ENCODE measurements around the gene AFF3.

Gene AFF3

DNA sequence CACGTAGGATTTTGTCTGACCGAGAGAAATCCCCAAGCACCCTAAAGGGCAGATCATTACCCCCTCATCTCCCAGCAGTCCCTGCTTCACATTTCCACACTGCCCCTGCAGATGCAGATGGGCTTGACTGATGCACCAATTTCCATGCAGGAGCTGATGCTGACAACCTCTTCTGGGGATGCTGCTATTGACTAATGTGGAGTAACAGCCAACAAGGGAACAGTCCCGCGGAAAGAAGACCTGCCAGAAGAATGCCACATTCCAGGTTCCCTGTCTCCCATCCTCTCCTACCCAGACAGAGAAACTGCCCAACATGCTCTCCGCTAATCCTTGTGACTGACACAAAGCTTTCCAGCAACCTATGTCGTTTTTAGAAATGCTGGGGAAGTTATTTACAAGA is 91.7 kb downstream of the AFF3 start:
- H3K36me3 ChIP-seq (ENCODE audit: control insufficient read depth, insufficient read depth, low read length) = no peaks in the 10 kb centered on the region
- H3K4me1 ChIP-seq (ENCODE audit: control insufficient read depth, insufficient read depth, low read length) = peaks cover 5% of the 10 kb centered on the region
- no peak overlapping the region for H3K27ac ChIP-seq (ENCODE audit: insufficient read depth, low read depth, low read length, poor library complexity, severe bottlenecking)
- no peaks in the 10 kb centered on the region for H3K27me3 ChIP-seq (ENCODE audit: control insufficient read depth, insufficient read depth, low read length, poor library complexity, severe bottlenecking)
- WGBS, 2 experiments = 85 to 88% methylated on average over 6 of the region's 6 CpGs
- H3K9me3 ChIP-seq (ENCODE audit: control insufficient read depth, low read length) = no peaks in the 10 kb centered on the region
- H3K4me3 ChIP-seq (ENCODE audit: insufficient read depth, low read depth, low read length) = no peak overlapping the region

DNA sequence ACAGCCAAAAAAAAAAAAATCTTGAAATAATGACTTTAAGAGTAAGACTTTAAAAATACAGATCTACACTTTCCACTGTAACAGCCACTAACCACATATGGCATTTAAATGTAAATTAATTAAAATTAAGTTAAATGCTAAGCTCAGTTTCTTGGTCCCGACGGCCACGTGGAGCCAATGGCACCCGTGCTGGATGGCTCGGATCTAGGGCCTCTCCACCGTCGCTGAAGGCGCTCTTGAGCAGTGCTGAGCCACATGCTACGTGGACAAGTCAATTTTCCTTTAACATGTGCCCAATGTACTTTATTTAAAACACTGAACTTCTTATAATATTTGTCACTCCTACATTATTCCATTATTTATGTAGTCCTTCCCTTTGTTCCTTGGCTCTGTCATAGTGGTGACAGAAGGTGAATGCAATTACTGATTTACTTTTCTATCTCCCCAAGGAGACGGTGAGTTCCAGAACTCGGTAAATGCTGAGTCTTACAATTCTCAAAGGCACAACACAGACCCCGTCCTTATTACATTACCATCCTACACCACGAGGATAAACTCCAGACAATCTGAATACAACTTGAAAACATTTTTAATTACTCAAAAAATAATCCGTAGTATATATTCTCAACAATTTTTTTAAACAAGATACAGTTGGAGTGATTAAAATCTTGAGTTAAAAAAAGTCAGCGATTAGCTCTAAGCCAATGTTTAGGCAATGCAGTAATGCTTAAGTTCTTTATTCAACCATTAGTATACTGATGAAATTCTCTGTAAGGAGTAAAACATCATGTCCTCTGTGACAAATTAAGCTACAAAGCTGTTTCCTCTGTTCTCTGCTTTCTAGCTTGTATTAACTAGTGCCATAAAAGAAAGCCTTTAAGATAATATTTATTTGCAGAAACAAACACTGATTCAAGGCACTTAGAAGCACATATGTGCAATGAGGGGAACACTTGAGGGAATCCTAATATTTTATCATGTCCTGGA is 95.1 kb downstream of the AFF3 start:
- Histone ChIP-seq H3K27me3 (ENCODE audit: control insufficient read depth, insufficient read depth, low read length, poor library complexity, severe bottlenecking) (no peaks in the 10 kb centered on the region), H3K9me3 (ENCODE audit: control insufficient read depth, low read length) (no peaks in the 10 kb centered on the region), H3K36me3 (ENCODE audit: control insufficient read depth, insufficient read depth, low read length) (no peaks in the 10 kb centered on the region), H3K4me3 (ENCODE audit: insufficient read depth, low read depth, low read length) (no peak overlapping the region), H3K27ac (ENCODE audit: insufficient read depth, low read depth, low read length, poor library complexity, severe bottlenecking) (no peak overlapping the region), H3K4me1 (ENCODE audit: control insufficient read depth, insufficient read depth, low read length) (peaks cover 11% of the 10 kb centered on the region)
- 90% methylated on average over 13 to 14 of the region's 15 CpGs for WGBS, 2 experiments

DNA sequence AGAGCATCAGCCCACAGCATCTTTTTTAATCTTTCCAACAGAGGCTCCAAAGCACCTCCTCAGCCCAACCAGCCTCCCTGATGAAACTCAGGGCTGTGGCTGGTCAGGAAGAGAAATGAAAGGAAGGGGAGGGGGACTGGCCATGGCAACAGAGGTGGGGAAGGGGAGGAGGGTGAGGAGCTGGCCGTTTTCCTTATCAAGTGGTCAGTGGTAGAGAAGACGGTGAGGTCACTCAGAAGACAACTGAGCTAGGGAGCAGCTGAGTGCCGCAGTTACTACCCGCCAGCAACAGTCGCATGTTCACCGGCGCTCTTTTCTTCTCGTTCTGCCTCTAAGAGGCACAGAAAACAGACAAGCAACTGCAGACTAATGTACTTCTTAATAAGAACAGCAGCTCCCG is 97.4 kb downstream of the AFF3 start:
- H3K9me3 ChIP-seq (ENCODE audit: control insufficient read depth, low read length) = no peaks in the 10 kb centered on the region
- no peak overlapping the region for H3K27ac ChIP-seq (ENCODE audit: insufficient read depth, low read depth, low read length, poor library complexity, severe bottlenecking)
- WGBS, 2 experiments = 84% methylated on average over 9 of the region's 9 CpGs
- no peaks in the 10 kb centered on the region for H3K27me3 ChIP-seq (ENCODE audit: control insufficient read depth, insufficient read depth, low read length, poor library complexity, severe bottlenecking)
- no peaks in the 10 kb centered on the region for H3K36me3 ChIP-seq (ENCODE audit: control insufficient read depth, insufficient read depth, low read length)
- H3K4me1 ChIP-seq (ENCODE audit: control insufficient read depth, insufficient read depth, low read length) = peaks cover 26% of the 10 kb centered on the region
- H3K4me3 ChIP-seq (ENCODE audit: insufficient read depth, low read depth, low read length) = no peak overlapping the region

DNA sequence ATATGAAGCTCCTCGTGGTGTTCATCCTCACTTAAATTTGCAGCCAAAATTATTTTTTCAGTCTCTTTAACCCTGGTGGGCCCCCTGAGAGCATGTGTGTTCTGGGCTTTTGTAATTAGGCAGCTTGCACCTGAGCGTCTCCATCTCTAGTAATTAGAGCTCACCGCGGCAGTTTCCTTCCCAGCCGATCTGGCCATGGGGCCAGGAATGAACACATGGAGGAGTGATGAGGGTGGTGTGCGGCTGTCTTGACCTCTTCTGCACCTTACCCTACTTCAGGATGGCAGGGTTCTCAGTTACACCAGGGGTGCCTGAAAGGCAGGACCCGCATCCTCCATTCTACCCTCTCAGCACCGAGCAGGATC is 98.5 kb downstream of the AFF3 start:
- H3K36me3 ChIP-seq (ENCODE audit: control insufficient read depth, insufficient read depth, low read length) = no peaks in the 10 kb centered on the region
- 91 to 93% methylated on average over 8 of the region's 8 CpGs for WGBS, 2 experiments
- H3K9me3 ChIP-seq (ENCODE audit: control insufficient read depth, low read length) = no peaks in the 10 kb centered on the region

DNA sequence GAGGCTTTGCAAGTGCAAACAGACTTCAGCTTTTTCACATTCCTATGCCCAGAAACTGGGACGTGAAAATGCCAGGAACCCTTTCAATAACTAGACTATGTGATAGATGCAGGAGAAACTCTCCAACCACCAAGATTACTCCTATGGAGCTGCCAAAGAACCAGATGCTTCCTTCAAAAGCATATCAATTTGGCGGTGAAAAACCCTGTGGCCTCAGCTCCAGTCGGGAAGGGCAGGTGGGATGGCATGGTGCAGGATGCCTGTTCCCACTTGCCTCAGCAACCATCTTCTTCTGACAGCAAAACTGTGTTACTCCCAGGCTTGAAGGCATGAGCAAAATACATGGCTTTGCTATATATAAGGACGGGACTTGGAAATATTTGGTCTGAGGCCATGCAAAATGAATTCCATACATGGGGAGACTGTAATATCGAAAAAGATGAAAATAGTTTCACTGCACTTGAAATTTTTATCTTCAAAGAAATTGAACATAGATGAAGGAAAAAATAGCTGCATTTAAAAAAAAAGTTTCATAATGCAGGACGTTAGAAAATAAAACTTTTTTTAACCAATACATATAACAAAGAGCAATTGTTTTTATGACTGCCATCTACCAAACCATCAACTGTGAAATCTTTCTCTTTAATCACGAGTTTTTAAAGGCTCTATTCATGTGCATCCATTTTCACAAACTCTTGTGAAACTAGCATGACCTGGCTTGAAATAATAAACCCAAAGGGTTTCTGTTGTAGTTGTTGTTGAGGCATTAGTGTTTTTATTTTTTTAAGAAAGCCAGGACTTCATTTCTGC is 99.1 kb downstream of the AFF3 start:
- Histone ChIP-seq H3K27me3 (ENCODE audit: control insufficient read depth, insufficient read depth, low read length, poor library complexity, severe bottlenecking) (no peaks in the 10 kb centered on the region), H3K9me3 (ENCODE audit: control insufficient read depth, low read length) (no peaks in the 10 kb centered on the region), H3K4me1 (ENCODE audit: control insufficient read depth, insufficient read depth, low read length) (peaks cover 26% of the 10 kb centered on the region), H3K4me3 (ENCODE audit: insufficient read depth, low read depth, low read length) (no peak overlapping the region), H3K27ac (ENCODE audit: insufficient read depth, low read depth, low read length, poor library complexity, severe bottlenecking) (no peak overlapping the region), H3K36me3 (ENCODE audit: control insufficient read depth, insufficient read depth, low read length) (no peaks in the 10 kb centered on the region)
- WGBS, 2 experiments = 93 to 94% methylated on average over 6 to 7 of the region's 7 CpGs

More for the DNA sequence above, 98.5 kb downstream of the AFF3 start:
- no peak overlapping the region for H3K4me3 ChIP-seq (ENCODE audit: insufficient read depth, low read depth, low read length)
- H3K27me3 ChIP-seq (ENCODE audit: control insufficient read depth, insufficient read depth, low read length, poor library complexity, severe bottlenecking) = no peaks in the 10 kb centered on the region
- H3K4me1 ChIP-seq (ENCODE audit: control insufficient read depth, insufficient read depth, low read length) = peaks cover 26% of the 10 kb centered on the region
- no peak overlapping the region for H3K27ac ChIP-seq (ENCODE audit: insufficient read depth, low read depth, low read length, poor library complexity, severe bottlenecking)

DNA sequence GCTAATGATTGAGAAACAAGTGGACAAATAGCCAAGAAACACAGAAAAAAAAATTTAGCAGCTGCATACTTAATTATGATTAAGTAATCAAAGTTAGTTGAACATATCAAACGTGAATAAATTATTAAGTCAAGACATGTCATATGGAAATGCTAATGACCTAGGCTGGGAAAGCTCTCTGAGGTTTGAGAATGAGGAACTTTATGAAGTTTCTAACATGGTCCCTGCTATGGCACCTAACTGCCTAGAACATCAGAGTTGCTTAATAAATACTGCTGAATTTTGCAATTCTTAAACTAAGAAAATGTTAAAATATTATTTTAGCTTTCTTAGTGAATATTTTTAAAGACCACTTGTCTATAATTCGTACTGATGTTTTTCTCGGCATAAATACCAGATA is 99.8 kb downstream of the AFF3 start:
- Histone ChIP-seq H3K36me3 (ENCODE audit: control insufficient read depth, insufficient read depth, low read length) (no peaks in the 10 kb centered on the region), H3K4me1 (ENCODE audit: control insufficient read depth, insufficient read depth, low read length) (peaks cover 26% of the 10 kb centered on the region), H3K27ac (ENCODE audit: insufficient read depth, low read depth, low read length, poor library complexity, severe bottlenecking) (peak overlapping the region; percentile 78), H3K4me3 (ENCODE audit: insufficient read depth, low read depth, low read length) (no peak overlapping the region), H3K9me3 (ENCODE audit: control insufficient read depth, low read length) (no peaks in the 10 kb centered on the region), H3K27me3 (ENCODE audit: control insufficient read depth, insufficient read depth, low read length, poor library complexity, severe bottlenecking) (no peaks in the 10 kb centered on the region)
- WGBS, 2 experiments = 95 to 100% methylated on average over 1 of the region's 3 CpGs

DNA sequence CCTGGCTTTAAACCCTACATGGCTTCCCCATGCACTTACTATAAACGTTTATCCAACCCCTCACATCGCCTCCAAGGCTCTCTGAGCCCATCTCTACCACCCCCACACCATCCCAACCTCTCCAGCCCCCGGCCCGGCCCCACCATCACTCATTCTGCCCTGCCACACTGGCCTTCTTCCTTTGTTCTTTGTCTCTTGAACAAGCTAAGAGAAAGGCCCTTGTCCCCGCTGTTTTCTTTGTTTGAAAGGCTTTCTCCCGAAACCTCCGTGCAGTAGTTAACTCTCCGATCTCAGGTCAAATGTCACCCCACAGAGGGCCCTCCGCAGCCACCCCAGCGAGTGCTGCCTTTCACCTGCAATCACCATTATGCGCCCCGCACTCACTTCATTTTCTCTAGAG is 100.4 kb downstream of the AFF3 start:
- no peaks in the 10 kb centered on the region for H3K9me3 ChIP-seq (ENCODE audit: control insufficient read depth, low read length)

DNA sequence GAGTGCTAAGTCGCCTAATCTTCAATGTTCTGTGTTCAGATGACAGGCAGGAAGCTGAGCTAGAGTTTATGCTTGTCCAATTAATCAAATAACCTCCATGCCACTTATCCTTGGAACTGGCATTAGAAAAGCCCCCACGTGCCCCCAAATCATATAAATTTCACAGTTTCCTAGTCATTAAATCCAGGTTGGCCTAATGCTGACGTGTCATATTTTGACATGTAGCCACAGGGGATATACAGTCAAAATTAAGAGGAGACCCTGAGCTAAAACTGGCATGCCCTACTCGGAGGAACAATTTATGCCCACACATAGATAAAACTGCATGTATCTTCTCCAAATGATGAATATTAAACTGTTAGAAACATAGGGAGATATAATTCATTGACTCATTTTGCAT is 101.0 kb downstream of the AFF3 start:
- no peaks in the 10 kb centered on the region for H3K9me3 ChIP-seq (ENCODE audit: control insufficient read depth, low read length)
- H3K4me3 ChIP-seq (ENCODE audit: insufficient read depth, low read depth, low read length) = no peak overlapping the region
- 93 to 96% methylated on average over 4 of the region's 4 CpGs for WGBS, 2 experiments

More for the DNA sequence above, 100.4 kb downstream of the AFF3 start:
- H3K27me3 ChIP-seq (ENCODE audit: control insufficient read depth, insufficient read depth, low read length, poor library complexity, severe bottlenecking) = no peaks in the 10 kb centered on the region
- peaks cover 26% of the 10 kb centered on the region for H3K4me1 ChIP-seq (ENCODE audit: control insufficient read depth, insufficient read depth, low read length)
- no peaks in the 10 kb centered on the region for H3K36me3 ChIP-seq (ENCODE audit: control insufficient read depth, insufficient read depth, low read length)
- no peak overlapping the region for H3K4me3 ChIP-seq (ENCODE audit: insufficient read depth, low read depth, low read length)
- peak overlapping the region; percentile 78 for H3K27ac ChIP-seq (ENCODE audit: insufficient read depth, low read depth, low read length, poor library complexity, severe bottlenecking)
- 9 to 18% methylated on average over 10 to 12 of the region's 12 CpGs for WGBS, 2 experiments

DNA sequence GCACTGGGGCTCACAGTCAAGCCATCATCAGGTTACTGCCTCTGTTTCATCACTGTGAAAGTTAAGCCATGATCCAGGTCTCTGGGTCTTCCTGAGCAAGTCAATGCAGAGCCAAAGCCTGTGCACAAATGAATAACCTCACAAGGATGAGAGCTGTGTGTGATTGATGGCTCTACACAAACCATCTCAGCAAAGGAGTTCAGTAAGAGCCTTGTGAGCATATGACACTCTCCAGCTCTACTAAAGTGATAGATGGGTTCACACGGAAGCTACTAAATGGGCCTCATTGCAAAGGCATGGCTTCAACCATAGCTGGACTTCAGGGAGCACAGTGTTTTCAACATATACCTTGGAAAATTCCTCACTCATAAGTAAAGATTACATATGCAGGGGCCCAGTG is 101.5 kb downstream of the AFF3 start:
- peaks cover 26% of the 10 kb centered on the region for H3K4me1 ChIP-seq (ENCODE audit: control insufficient read depth, insufficient read depth, low read length)
- 83 to 91% methylated on average over 1 of the region's 1 CpG for WGBS, 2 experiments
- H3K27ac ChIP-seq (ENCODE audit: insufficient read depth, low read depth, low read length, poor library complexity, severe bottlenecking) = no peak overlapping the region
- H3K9me3 ChIP-seq (ENCODE audit: control insufficient read depth, low read length) = no peaks in the 10 kb centered on the region
- no peaks in the 10 kb centered on the region for H3K27me3 ChIP-seq (ENCODE audit: control insufficient read depth, insufficient read depth, low read length, poor library complexity, severe bottlenecking)
- no peak overlapping the region for H3K4me3 ChIP-seq (ENCODE audit: insufficient read depth, low read depth, low read length)
- H3K36me3 ChIP-seq (ENCODE audit: control insufficient read depth, insufficient read depth, low read length) = no peaks in the 10 kb centered on the region

More for the DNA sequence above, 101.0 kb downstream of the AFF3 start:
- Histone ChIP-seq H3K36me3 (ENCODE audit: control insufficient read depth, insufficient read depth, low read length) (no peaks in the 10 kb centered on the region), H3K4me1 (ENCODE audit: control insufficient read depth, insufficient read depth, low read length) (peaks cover 26% of the 10 kb centered on the region), H3K27me3 (ENCODE audit: control insufficient read depth, insufficient read depth, low read length, poor library complexity, severe bottlenecking) (no peaks in the 10 kb centered on the region), H3K27ac (ENCODE audit: insufficient read depth, low read depth, low read length, poor library complexity, severe bottlenecking) (no peak overlapping the region)
